ENCODE data around the gene EHMT1.

The EHMT1 gene

GRCh38 chr9:137813651-137814415, 195.0 kb downstream of the EHMT1 start:
- no peak for DNase-seq

GRCh38 chr9:137814436-137814835, 195.6 kb downstream of the EHMT1 start:
- DNase-seq = no peak

- no peak for DNase-seq
Measured at GRCh38 chr9:137814841-137815240, 196.0 kb downstream of the EHMT1 start.

- no peak for DNase-seq
Measured at GRCh38 chr9:137815256-137816255, 196.8 kb downstream of the EHMT1 start.

- no peak for DNase-seq
Measured at GRCh38 chr9:137816531-137817235, 197.9 kb downstream of the EHMT1 start.

- no peak for DNase-seq
Measured at GRCh38 chr9:137817236-137818200, 198.7 kb downstream of the EHMT1 start.

DNA sequence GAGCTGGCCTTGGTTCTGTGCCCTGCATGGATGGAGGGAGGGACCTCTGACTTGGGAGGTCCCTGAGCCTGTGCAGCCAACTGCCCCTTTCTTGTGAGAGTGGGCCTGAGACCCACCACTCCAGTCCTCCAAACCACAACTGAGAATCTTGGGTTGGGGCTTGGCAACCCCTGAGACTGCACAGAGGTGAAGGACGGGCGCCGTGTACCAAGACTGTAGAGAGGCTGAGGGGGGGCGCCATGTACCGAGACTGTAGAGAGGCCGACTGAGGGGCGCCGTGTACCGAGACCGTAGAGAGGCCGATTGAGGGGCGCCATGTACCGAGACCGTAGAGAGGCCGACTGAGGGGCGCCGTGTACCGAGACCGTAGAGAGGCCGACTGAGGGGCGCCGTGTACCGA, 199.5 kb downstream of the EHMT1 start:
- no peak for DNase-seq

- no peak for DNase-seq
Measured at GRCh38 chr9:137820161-137820855, 201.5 kb downstream of the EHMT1 start.

DNA sequence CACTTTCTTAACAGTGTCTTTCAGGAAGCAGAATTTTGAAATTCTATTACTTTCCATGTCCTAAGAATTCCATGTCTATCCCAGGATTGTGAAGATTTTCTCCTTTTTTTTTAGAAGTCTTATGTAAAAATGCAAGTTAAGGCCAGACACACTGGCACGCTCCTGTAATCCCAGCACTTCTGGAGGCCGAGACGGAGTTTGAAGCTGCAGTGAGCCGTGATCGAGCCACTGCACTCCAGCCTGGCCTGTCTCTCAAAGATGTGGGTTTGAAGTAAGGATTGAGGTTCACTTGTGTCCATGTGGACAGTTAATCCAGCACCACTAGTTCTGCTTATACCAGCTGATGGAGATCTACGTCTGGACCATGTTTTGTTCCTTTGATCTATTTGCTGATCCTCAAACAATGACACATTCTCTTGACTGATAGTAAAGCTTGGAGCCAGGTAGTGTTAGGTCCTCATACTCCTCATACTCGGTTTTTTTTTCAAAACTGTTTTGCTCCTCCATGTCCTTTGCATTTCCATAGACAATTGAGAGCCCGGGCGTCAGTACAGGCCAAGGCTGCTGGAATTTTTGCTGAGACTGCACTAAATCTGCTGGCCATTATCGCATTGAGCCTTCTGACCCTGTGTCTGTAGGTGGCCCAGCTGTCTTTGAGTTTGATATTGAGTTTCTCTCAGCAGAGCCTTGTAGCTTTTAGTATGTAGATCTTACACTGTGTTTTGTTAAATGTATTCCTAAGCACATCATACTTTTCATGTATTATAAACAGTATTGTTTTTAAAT, 205.4 kb downstream of the EHMT1 start:
- DNase-seq = no peak

- DNase-seq = no peak
Measured at GRCh38 chr9:137825324-137825989, 206.7 kb downstream of the EHMT1 start.

DNA sequence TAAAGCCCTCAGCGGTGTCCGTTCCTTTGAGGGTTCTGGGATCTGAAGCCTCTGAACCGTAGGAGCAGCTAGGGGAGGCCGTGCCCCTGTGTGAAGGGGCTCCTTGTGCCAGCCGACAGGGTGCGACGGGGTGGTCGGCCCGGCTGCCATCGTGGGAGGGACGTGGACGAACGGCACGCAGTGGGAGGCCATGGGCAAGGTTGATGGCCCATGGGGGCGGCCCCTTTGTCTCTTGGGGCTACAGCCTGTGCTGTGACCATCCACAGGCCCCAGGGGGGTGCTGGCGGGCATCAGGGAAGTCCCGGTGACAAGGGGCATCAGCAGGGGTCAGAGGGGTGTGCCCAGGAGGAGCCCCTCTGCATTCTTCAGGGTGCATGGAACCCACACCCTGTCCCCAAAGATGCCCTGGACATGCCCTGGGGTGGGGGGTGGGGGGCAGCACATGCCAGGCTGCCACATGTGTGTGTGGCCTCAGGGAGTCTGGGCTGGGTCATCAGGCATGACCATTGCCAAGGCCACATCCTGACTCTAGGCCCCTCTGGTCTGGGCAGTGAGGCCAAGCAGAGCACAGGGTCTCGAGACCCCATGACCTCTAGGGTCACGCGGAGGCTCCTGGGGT, 209.2 kb downstream of the EHMT1 start:
- DNase-seq = no peak

GRCh38 chr9:137828527-137829259, 209.9 kb downstream of the EHMT1 start:
- no peak for DNase-seq

DNA sequence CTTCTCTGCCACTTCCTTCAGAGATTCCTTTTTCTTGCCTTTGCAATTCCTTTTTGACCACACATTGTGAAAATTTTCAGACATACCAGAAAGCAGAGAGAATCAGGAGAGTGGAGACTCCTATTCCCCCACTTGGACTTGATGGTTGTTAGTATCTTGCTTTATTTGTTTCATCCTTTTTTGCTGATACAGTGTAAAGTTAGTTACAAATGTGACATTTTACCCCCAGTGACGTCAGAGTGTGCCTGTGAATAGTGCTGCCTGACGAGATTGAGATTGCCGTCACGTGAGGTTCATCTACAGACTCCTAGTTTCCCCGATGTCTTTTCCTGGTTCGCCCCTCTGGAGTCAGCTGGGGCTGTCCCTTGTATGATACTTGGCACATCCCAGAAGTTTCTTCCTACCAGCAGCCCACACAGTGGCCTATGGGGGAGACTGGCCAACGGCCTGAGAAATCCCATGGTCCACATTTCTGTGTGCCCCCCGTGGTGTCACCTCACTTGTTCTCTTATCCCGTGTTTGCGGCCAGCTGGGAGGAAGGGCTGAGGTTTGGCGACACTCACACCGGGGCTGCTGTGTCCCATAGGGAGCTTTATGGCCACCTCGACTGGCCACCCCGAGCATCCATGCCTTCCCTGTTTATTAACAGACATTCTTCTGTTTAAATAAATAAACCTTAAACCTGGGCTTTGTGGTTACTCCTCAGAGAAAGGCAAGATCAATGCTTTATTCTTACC, 210.6 kb downstream of the EHMT1 start:
- no peak for DNase-seq

- DNase-seq = no peak
Measured at GRCh38 chr9:137832191-137832700, 213.4 kb downstream of the EHMT1 start.

DNA sequence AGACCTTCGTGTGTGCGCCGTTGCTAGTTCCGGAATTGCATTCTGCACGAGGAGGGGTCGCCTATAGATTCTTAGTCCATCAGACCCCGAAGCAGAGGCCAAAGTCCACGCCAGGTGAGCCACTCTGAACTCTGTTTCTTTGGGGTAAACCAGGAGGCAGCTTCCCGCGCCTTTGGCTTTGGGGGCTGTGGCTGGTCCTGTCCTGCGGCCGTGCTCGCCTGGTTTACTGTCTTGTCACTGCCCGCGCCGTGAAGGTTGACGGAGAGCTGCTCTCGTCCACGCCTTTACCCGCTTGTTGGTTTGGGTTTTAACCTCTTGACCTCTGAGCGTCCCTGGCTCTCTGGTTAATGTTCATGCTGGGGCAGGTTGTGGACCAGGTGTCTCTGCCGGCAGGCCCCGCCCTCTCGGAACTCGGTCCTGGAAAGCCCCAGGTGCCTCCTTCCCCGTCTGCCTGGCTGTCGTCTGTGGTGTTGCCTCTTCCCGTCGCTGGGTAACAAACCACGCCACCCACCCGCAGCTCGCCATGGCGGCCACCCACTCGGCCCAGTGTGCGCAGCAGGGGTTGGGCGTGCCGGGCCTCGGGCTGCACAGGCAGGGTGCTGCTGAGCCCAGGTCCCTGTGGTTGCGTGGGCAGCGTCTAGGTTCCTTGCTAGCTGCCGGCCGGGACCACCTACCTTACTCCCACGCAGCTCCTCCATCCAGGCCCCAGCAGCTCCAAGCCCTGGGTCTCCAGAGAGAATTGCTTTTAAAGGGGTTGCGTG, 214.2 kb downstream of the EHMT1 start:
- no peak for DNase-seq

- no peak for DNase-seq
Measured at GRCh38 chr9:137833721-137834613, 215.2 kb downstream of the EHMT1 start.

Data from NCI-H446 (cell line).